ENCODE data around the gene KRT3. TPM values are rescaled to one million over a fixed set of nuclear protein-coding genes. Genes with fewer than 3 reads are reported as not detected.

KRT3 gene
- total and polyA plus RNA-seq, 8 donors, result 0.53 TPM; not detected in 7

- TF ChIP-seq POLR2A (IDR thresholded peaks at IDR 0.05) (no peak), POLR2AphosphoS5 (IDR thresholded peaks at IDR 0.05) (no peak), EP300 (IDR thresholded peaks at IDR 0.05) (no peak)
- TF ChIP-seq, protein P1, sequence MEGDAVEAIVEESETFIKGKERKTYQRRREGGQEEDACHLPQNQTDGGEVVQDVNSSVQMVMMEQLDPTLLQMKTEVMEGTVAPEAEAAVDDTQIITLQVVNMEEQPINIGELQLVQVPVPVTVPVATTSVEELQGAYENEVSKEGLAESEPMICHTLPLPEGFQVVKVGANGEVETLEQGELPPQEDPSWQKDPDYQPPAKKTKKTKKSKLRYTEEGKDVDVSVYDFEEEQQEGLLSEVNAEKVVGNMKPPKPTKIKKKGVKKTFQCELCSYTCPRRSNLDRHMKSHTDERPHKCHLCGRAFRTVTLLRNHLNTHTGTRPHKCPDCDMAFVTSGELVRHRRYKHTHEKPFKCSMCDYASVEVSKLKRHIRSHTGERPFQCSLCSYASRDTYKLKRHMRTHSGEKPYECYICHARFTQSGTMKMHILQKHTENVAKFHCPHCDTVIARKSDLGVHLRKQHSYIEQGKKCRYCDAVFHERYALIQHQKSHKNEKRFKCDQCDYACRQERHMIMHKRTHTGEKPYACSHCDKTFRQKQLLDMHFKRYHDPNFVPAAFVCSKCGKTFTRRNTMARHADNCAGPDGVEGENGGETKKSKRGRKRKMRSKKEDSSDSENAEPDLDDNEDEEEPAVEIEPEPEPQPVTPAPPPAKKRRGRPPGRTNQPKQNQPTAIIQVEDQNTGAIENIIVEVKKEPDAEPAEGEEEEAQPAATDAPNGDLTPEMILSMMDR (IDR thresholded peaks at IDR 0.05), result no peak
- Histone ChIP-seq H3K27me3 (peaks cover 0 to 53% (median 9%) of the 10 kb centered on the region in 3 donors), H3K9me3 (no peaks in the 10 kb centered on the region), H3K4me1 (no peaks in the 10 kb centered on the region), H3K4me3 (no peak overlapping the region), H3K27ac (no peak overlapping the region), H3K36me3 (no peaks in the 10 kb centered on the region)
- WGBS, 5 donors, result 10 to 18% (median 17%) methylated on average over 13 to 16 of the region's 16 CpGs
- intact Hi-C loops (cut with DNase I; ENCODE audit: low total_unique reads), result no loop called here
- DNase-seq, result peak; percentile 47 to 90
Observed at GRCh38 chr12:52741375-52742195, 54.3 kb downstream of the KRT3 start.

DNA sequence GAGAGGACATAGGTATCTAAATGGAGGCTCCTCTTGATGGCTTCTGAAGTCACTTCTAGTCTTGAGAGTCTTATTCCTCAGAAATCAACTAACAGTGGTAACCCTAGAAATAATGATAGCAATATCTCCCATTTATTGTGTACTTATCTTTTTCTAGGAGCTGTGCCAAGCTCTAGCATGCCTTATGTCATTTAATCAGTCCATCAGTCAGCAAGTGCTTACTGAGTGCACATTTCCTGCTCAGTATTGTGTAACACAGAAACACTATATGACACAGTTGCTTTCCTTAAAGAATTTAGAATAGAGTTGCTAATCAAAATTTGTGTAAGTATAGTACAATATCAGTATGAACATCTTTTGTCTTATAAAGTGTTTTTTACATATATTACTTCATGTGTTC, 55.3 kb downstream of the KRT3 start:
- Histone ChIP-seq H3K27ac (no peak overlapping the region), H3K4me3 (no peak overlapping the region), H3K4me1 (no peaks in the 10 kb centered on the region), H3K9me3 (no peaks in the 10 kb centered on the region), H3K27me3 (peaks cover 0 to 55% (median 9%) of the 10 kb centered on the region in 3 donors), H3K36me3 (no peaks in the 10 kb centered on the region)
- no peak for DNase-seq
- intact Hi-C loops (cut with DNase I; ENCODE audit: low total_unique reads), result no loop called here
- TF ChIP-seq POLR2A (IDR thresholded peaks at IDR 0.05) (no peak), EP300 (IDR thresholded peaks at IDR 0.05) (no peak), POLR2AphosphoS5 (IDR thresholded peaks at IDR 0.05) (no peak)
- TF ChIP-seq, protein P1 (IDR thresholded peaks at IDR 0.05), result no peak

DNA sequence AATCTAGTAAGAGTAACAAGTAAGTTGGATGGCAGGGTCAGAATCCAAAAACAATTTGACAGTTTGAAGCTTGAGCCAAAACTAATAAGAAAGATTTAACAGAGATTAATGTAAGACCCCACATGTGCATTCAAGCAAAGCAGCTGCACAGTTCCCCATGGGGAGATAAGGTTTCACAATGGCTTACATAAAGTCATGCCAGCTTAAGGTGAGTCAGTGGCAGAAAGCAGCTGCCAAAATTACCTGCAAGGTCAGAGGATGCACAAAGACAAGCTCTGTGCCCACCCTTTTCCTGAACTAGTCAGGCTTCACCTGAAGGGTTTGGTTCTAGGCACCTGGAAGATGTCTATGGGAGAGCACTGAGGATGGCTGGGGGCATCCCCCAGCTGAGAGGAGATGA, 56.0 kb downstream of the KRT3 start:
- H3K36me3 ChIP-seq, result no peaks in the 10 kb centered on the region
- H3K27ac ChIP-seq, result no peak overlapping the region
- no peaks in the 10 kb centered on the region for H3K9me3 ChIP-seq
- intact Hi-C loops (cut with DNase I; ENCODE audit: low total_unique reads), result no loop called here
- DNase-seq, result no peak
- peaks cover 0 to 59% (median 9%) of the 10 kb centered on the region in 3 donors for H3K27me3 ChIP-seq
- TF ChIP-seq POLR2AphosphoS5 (IDR thresholded peaks at IDR 0.05) (no peak), POLR2A (IDR thresholded peaks at IDR 0.05) (no peak), EP300 (IDR thresholded peaks at IDR 0.05) (no peak)
- TF ChIP-seq, protein P1 (IDR thresholded peaks at IDR 0.05), result no peak
- H3K4me3 ChIP-seq, result no peak overlapping the region
- H3K4me1 ChIP-seq, result no peaks in the 10 kb centered on the region

Small RNA genes lying within 50 kb of the gene (small RNA-seq; reads per million reads assigned to genes)
- gene AC107016.2, result 0 reads per million in 4 donors

Other genes with a start within 250 kb of the KRT3 start
- not detected for gene KRT71, start 243.0 kb downstream of the KRT3 start, total RNA-seq
- not detected for gene KRT71, start 243.0 kb downstream of the KRT3 start, polyA plus RNA-seq
- gene KRT74, start 222.3 kb downstream of the KRT3 start, total RNA-seq, result not detected
- gene KRT74, start 222.3 kb downstream of the KRT3 start, polyA plus RNA-seq, result under 1 TPM in 1 of 3 donors, not detected in 2; 0.08 TPM
- not detected for gene KRT72, start 194.7 kb downstream of the KRT3 start, total RNA-seq
- not detected for gene KRT72, start 194.7 kb downstream of the KRT3 start, polyA plus RNA-seq
- gene KRT73, start 177.6 kb downstream of the KRT3 start, total RNA-seq, result not detected
- not detected for gene KRT73, start 177.6 kb downstream of the KRT3 start, polyA plus RNA-seq
- gene KRT2, start 143.9 kb downstream of the KRT3 start, total RNA-seq, result not detected
- not detected for gene KRT2, start 143.9 kb downstream of the KRT3 start, polyA plus RNA-seq
- 10 to 100 TPM in 1 of 5 donors, 1 to 10 TPM in 1, under 1 TPM in 1, not detected in 2; 0.37 to 27.8 (median 7.6) TPM for gene KRT1, start 115.7 kb downstream of the KRT3 start, total RNA-seq
- not detected for gene KRT1, start 115.7 kb downstream of the KRT3 start, polyA plus RNA-seq
- not detected for gene KRT77, start 92.6 kb downstream of the KRT3 start, total RNA-seq
- gene KRT77, start 92.6 kb downstream of the KRT3 start, polyA plus RNA-seq, result under 1 TPM in 1 of 3 donors, not detected in 2; 0.03 TPM
- gene KRT76, start 18.8 kb downstream of the KRT3 start, total RNA-seq, result not detected
- not detected for gene KRT76, start 18.8 kb downstream of the KRT3 start, polyA plus RNA-seq
- 1 to 10 TPM in 2 of 5 donors, not detected in 3; 5.1 to 8.0 TPM for gene KRT4, start 18.0 kb upstream of the KRT3 start, total RNA-seq
- 1,000 to 10,000 TPM in 1 of 3 donors, 10 to 100 TPM in 1, not detected in 1; 14.4 to 2,693 TPM for gene KRT4, start 18.0 kb upstream of the KRT3 start, polyA plus RNA-seq
- gene KRT79, start 38.2 kb upstream of the KRT3 start, total RNA-seq, result not detected
- under 1 TPM in 1 of 3 donors, not detected in 2; 0.15 TPM for gene KRT79, start 38.2 kb upstream of the KRT3 start, polyA plus RNA-seq
- gene KRT78, start 52.9 kb upstream of the KRT3 start, total RNA-seq, result under 1 TPM in 1 of 5 donors, not detected in 4; 0.73 TPM
- gene KRT78, start 52.9 kb upstream of the KRT3 start, polyA plus RNA-seq, result 10 to 100 TPM in 1 of 3 donors, under 1 TPM in 1, not detected in 1; 0.76 to 98.0 TPM
- gene KRT8, start 109.0 kb upstream of the KRT3 start, total RNA-seq, result 1,000 to 10,000 TPM in 1 of 5 donors, 100 to 1,000 TPM in 3, 10 to 100 TPM in 1; 71.2 to 1,740 (median 566) TPM
- gene KRT8, start 109.0 kb upstream of the KRT3 start, polyA plus RNA-seq, result 1,000 to 10,000 TPM in 1 of 3 donors, 100 to 1,000 TPM in 2; 361 to 1,687 (median 767) TPM
- 100 to 1,000 TPM in 4 of 5 donors, 10 to 100 TPM in 1; 68.3 to 648 (median 309) TPM for gene KRT18, start 153.0 kb upstream of the KRT3 start, total RNA-seq
- 100 to 1,000 TPM; 369 to 525 (median 391) TPM for gene KRT18, start 153.0 kb upstream of the KRT3 start, polyA plus RNA-seq
- gene EIF4B, start 210.3 kb upstream of the KRT3 start, total RNA-seq, result 100 to 1,000 TPM; 319 to 833 (median 400) TPM
- gene EIF4B, start 210.3 kb upstream of the KRT3 start, polyA plus RNA-seq, result 100 to 1,000 TPM; 101 to 262 (median 179) TPM

Data from stomach (tissue), 9 donors.